Natural killer cell (primary cell): ENCODE data around the gene ADORA2B. TPM values are rescaled to one million over a fixed set of nuclear protein-coding genes. Genes with fewer than 3 reads are reported as not detected.
A peak's percentile ranks its signal among the peaks of the same experiment; 100 is the strongest.

Experiments
- ATAC-seq, 3 donors: fragments of 150-1000 bp in 2 of 3; fragments of 200-7000 bp in 1 of 3; cut with Tn5 transposase; 1 replicate in 1 of 3; 2 replicates in 2 of 3; pipeline ENCODE4 v1.10.0; 2021; ENCODE audit warnings: mild to moderate bottlenecking in 2 of 3, moderate library complexity in 2 of 3
- DNase-seq, 2 donors: peaks; one replicate each; pipeline versions ENCODE4 v3.0.0 to v3.0.0-alpha.2; 2013 to 2021; ENCODE audit warnings: mixed read lengths in 1 of 2
- H3K27ac ChIP-seq: one replicate; pipeline ENCODE4 v1.5.1; 2013; ENCODE audit warnings: mild to moderate bottlenecking, low read length
- H3K27me3 ChIP-seq: one replicate; pipeline ENCODE4 v1.6.1; 2013; ENCODE audit warnings: low read length; ENCODE audit not compliant: control insufficient read depth, insufficient read depth
- H3K36me3 ChIP-seq: one replicate; pipeline ENCODE4 v1.6.1; 2013; ENCODE audit warnings: low read length; ENCODE audit not compliant: control insufficient read depth, insufficient read depth
- H3K4me1 ChIP-seq: one replicate; pipeline ENCODE4 v1.6.1; 2013; ENCODE audit warnings: low read length; ENCODE audit not compliant: control insufficient read depth, insufficient read depth
- H3K4me3 ChIP-seq: one replicate; pipeline ENCODE4 v1.5.1; 2013; ENCODE audit warnings: low read length
- H3K9me3 ChIP-seq: one replicate; pipeline ENCODE4 v1.6.1; 2013; ENCODE audit warnings: low read length; ENCODE audit not compliant: control insufficient read depth, insufficient read depth
- H3K27ac Mint-ChIP-seq, 2 donors: one replicate each; pipeline ENCODE4 v1.8.0; 2022; ENCODE audit warnings: mild to moderate bottlenecking in 2 of 2, mixed read lengths in 2 of 2, moderate library complexity in 1 of 2
- H3K27me3 Mint-ChIP-seq, 2 donors: one replicate each; pipeline ENCODE4 v1.8.0; 2022; ENCODE audit warnings: low read depth in 2 of 2, mixed read lengths in 2 of 2
- H3K36me3 Mint-ChIP-seq: one replicate; pipeline ENCODE4 v1.8.0; 2022; ENCODE audit warnings: mixed read lengths
- H3K4me1 Mint-ChIP-seq, 2 donors: one replicate each; pipeline ENCODE4 v1.8.0; 2022; ENCODE audit warnings: mixed read lengths in 2 of 2
- H3K4me3 Mint-ChIP-seq: one replicate; pipeline ENCODE4 v1.8.0; 2022; ENCODE audit warnings: mild to moderate bottlenecking, moderate library complexity, mixed read lengths
- H3K9me3 Mint-ChIP-seq, 2 donors: one replicate each; pipeline ENCODE4 v1.8.0; 2022; ENCODE audit warnings: mixed read lengths in 2 of 2
- CTCF ChIP-seq: fragments of 200-600 bp; IDR thresholded peaks from one replicate; pipeline ENCODE4 v1.8.0; 2022; ENCODE audit warnings: antibody characterized with exemption
- WGBS: methylation state at CpG from one replicate; pipeline ENCODE4 v1.1.7; 2013; ENCODE audit warnings: missing lambda C conversion rate; ENCODE audit not compliant: insufficient coverage; 5-methylcytosine and 5-hydroxymethylcytosine counted together
- intact Hi-C: fragments of 100-400 bp; cut with micrococcal nuclease; formaldehyde crosslinking; loops from one replicate; pipeline ENCODE4 v1.14.2; 2022
- total RNA-seq, 4 donors: library from RNA; stranded (reverse); fragments of 120-200 nt in 1 of 4; gene quantifications; one replicate each; pipeline versions ENCODE4 v1.2.3 to v1.2.4, GENCODE V29; 2013 to 2022

The ADORA2B gene
- total RNA-seq, 3 donors from 2014 or later (not counting 1 experiment from before 2014, with no cell fraction given), result 0.14 to 0.88 (median 0.41) TPM

- H3K27ac Mint-ChIP-seq, result no peak overlapping the region
- H3K4me1 ChIP-seq, result peaks cover 17% of the 10 kb centered on the region
Measured at GRCh38 chr17:15943971-15944758, 765 bp upstream of the ADORA2B start.

GRCh38 chr17:15945527-15946191 is 729 bp downstream of the ADORA2B start:
- peaks cover 17% of the 10 kb centered on the region for H3K4me1 ChIP-seq
- H3K9me3 Mint-ChIP-seq, result no peaks in the 10 kb centered on the region
- H3K4me3 Mint-ChIP-seq, result peak overlapping the region; percentile 84
- intact Hi-C loops, result loop anchor here (2.0 kb wide), 1 partner anchor 51 kb away; no protein-coding TSS in a partner anchor
- no peaks in the 10 kb centered on the region for H3K9me3 ChIP-seq
- ATAC-seq, result peak in 2 of 3 donors; percentile 46 to 49
- no peaks in the 10 kb centered on the region for H3K36me3 ChIP-seq
- H3K27ac ChIP-seq, result no peak overlapping the region
- no peaks in the 10 kb centered on the region for H3K36me3 Mint-ChIP-seq
- no peak overlapping the region for H3K27ac Mint-ChIP-seq
- 9% methylated on average over 64 of the region's 64 CpGs for WGBS
- peak overlapping the region; percentile 29 for H3K4me3 ChIP-seq
- DNase-seq, result peak in 1 of 2 donors; percentile 27
- H3K4me1 Mint-ChIP-seq, result peaks cover 8 to 9% of the 10 kb centered on the region in 2 donors
- no peak for TF ChIP-seq CTCF
- H3K27me3 Mint-ChIP-seq, result peaks cover 23 to 30% of the 10 kb centered on the region in 2 donors
- peaks cover 17% of the 10 kb centered on the region for H3K27me3 ChIP-seq

More at GRCh38 chr17:15943971-15944758, 765 bp upstream of the ADORA2B start:
- 23% methylated on average over 40 of the region's 40 CpGs for WGBS
- Histone ChIP-seq H3K9me3 (no peaks in the 10 kb centered on the region), H3K27ac (no peak overlapping the region), H3K27me3 (peaks cover 17% of the 10 kb centered on the region), H3K36me3 (no peaks in the 10 kb centered on the region), H3K4me3 (no peak overlapping the region)
- intact Hi-C loops, result loop anchor here (2.0 kb wide), 1 partner anchor 53 kb away; no protein-coding TSS in a partner anchor
- Mint-ChIP-seq H3K36me3 (no peaks in the 10 kb centered on the region), H3K4me3 (peak overlapping the region; percentile 84), H3K27me3 (peaks cover 23 to 30% of the 10 kb centered on the region in 2 donors), H3K4me1 (peaks cover 8 to 9% of the 10 kb centered on the region in 2 donors), H3K9me3 (no peaks in the 10 kb centered on the region)
- ATAC-seq (no peak), DNase-seq (no peak)
- TF ChIP-seq CTCF, result no peak

GRCh38 chr17:15946611-15947120 is 1.7 kb downstream of the ADORA2B start:
- intact Hi-C loops, result no loop called here
- Histone ChIP-seq H3K4me1 (peaks cover 17% of the 10 kb centered on the region), H3K27ac (no peak overlapping the region), H3K9me3 (no peaks in the 10 kb centered on the region), H3K27me3 (peaks cover 17% of the 10 kb centered on the region), H3K36me3 (no peaks in the 10 kb centered on the region), H3K4me3 (no peak overlapping the region)
- Mint-ChIP-seq H3K36me3 (no peaks in the 10 kb centered on the region), H3K4me3 (peak overlapping the region; percentile 35), H3K4me1 (peaks cover 8 to 9% of the 10 kb centered on the region in 2 donors), H3K27me3 (peaks cover 23 to 30% of the 10 kb centered on the region in 2 donors), H3K9me3 (no peaks in the 10 kb centered on the region), H3K27ac (no peak overlapping the region)
- DNase-seq, result no peak
- 78% methylated on average over 9 of the region's 9 CpGs for WGBS
- no peak for TF ChIP-seq CTCF
- ATAC-seq, result no peak
